ENCODE measurements around the gene VILL. TPM values are rescaled to one million over a fixed set of nuclear protein-coding genes. Genes with fewer than 3 reads are reported as not detected.

Gene VILL
- total and polyA plus RNA-seq, 12 donors, result 1.7 to 18.0 (median 7.3) TPM

DNA sequence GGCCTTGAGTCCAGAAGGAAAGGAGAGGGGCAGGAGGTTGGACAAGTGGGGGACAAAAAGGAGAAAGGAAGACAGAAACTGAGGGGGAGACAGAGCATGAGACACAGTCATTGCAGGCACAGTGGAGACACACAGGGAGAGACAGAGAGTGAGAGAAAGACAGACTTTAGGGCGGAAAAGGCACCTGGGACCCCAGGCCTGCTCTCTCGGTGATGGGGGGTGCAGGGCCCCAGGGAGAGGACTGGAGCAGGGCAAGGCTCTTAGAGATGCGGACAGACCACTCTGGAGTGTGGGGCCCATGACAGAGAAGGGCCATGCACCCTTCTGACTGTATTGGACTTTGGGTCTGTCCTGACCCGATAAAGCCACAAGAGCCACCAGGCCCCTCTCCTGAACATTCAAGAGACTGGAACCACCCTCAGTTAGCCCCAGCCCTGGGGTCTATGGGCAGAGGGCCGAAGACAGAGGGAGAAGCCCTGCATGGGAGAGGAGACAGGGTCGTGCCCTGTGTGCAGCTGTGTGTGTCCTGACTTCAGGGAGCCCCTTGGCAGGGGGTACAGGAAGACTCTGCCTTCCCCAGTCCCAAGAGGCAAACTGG lies 26.4 kb downstream of the VILL start:
- WGBS, 4 donors, result 76 to 97% (median 84%) methylated on average over 3 to 6 of the region's 6 CpGs
- Histone ChIP-seq H3K27ac (no peak overlapping the region), H3K4me1 (replicated peaks in 1 of 2) (no peaks in the 10 kb centered on the region), H3K9me3 (replicated peaks in 1 of 3) (no peaks in the 10 kb centered on the region), H3K36me3 (replicated peaks in 1 of 2) (peaks cover 0 to 39% of the 10 kb centered on the region in 2 donors), H3K4me3 (no peak overlapping the region), H3K27me3 (no peaks in the 10 kb centered on the region)
- no peak for TF ChIP-seq POLR2A (IDR thresholded peaks at IDR 0.05)
- TF ChIP-seq, protein P1, sequence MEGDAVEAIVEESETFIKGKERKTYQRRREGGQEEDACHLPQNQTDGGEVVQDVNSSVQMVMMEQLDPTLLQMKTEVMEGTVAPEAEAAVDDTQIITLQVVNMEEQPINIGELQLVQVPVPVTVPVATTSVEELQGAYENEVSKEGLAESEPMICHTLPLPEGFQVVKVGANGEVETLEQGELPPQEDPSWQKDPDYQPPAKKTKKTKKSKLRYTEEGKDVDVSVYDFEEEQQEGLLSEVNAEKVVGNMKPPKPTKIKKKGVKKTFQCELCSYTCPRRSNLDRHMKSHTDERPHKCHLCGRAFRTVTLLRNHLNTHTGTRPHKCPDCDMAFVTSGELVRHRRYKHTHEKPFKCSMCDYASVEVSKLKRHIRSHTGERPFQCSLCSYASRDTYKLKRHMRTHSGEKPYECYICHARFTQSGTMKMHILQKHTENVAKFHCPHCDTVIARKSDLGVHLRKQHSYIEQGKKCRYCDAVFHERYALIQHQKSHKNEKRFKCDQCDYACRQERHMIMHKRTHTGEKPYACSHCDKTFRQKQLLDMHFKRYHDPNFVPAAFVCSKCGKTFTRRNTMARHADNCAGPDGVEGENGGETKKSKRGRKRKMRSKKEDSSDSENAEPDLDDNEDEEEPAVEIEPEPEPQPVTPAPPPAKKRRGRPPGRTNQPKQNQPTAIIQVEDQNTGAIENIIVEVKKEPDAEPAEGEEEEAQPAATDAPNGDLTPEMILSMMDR (IDR thresholded peaks at IDR 0.05), result no peak
- no peak for DNase-seq
- intact Hi-C loops (cut with DNase I), result no loop called here

DNA sequence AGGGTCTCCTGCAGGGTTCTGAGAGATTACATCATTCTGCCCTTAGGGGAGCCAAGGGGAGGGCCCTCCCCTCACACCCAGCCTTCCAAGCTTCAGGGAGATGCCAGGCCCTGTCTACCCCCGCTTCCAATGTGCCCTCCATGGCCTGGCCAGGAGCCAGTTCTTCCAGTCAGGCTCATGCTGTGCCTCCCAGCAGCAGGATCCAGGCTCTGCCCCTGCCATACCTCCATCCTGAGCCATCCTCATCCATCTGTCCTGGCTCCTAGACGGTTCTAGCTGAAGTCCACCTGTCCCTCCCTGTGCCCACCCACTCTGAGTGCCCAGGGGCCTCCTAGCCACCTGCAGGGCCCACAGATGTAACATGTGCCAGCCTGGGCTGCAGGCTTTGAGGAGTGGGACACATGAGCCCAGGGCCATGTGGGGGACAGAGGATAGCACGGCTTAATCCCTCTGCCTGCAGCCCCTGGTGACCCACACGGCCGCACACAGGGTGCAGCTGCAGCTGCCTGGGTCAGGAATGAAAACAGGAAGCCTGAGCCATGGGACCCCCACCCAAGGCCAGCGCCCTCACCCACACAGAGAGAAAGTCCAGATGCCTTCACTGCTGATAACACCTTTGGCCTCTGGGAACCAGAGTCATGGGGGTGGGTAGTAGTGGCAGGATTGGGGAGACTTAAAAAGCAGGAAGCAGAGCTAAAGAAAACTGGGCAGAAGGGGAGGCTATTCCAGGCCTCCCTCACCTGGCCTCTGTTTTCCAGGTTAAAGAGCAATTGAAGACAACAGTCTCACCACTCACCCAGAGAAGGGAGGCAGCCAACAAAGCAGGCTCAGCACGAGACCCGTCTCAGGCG lies 27.1 kb downstream of the VILL start:
- TF ChIP-seq POLR2A (IDR thresholded peaks at IDR 0.05), result no peak
- TF ChIP-seq, protein P1 (IDR thresholded peaks at IDR 0.05), result no peak
- intact Hi-C loops (cut with DNase I), result no loop called here
- no peak for DNase-seq
- Histone ChIP-seq H3K4me3 (no peak overlapping the region), H3K9me3 (replicated peaks in 1 of 3) (no peaks in the 10 kb centered on the region), H3K4me1 (replicated peaks in 1 of 2) (peaks cover 0 to under 1% of the 10 kb centered on the region in 2 donors), H3K27ac (no peak overlapping the region), H3K36me3 (replicated peaks in 1 of 2) (peaks cover 0 to 39% of the 10 kb centered on the region in 2 donors), H3K27me3 (no peaks in the 10 kb centered on the region)
- 89 to 95% (median 90%) methylated on average over 8 to 9 of the region's 9 CpGs for WGBS, 4 donors

DNA sequence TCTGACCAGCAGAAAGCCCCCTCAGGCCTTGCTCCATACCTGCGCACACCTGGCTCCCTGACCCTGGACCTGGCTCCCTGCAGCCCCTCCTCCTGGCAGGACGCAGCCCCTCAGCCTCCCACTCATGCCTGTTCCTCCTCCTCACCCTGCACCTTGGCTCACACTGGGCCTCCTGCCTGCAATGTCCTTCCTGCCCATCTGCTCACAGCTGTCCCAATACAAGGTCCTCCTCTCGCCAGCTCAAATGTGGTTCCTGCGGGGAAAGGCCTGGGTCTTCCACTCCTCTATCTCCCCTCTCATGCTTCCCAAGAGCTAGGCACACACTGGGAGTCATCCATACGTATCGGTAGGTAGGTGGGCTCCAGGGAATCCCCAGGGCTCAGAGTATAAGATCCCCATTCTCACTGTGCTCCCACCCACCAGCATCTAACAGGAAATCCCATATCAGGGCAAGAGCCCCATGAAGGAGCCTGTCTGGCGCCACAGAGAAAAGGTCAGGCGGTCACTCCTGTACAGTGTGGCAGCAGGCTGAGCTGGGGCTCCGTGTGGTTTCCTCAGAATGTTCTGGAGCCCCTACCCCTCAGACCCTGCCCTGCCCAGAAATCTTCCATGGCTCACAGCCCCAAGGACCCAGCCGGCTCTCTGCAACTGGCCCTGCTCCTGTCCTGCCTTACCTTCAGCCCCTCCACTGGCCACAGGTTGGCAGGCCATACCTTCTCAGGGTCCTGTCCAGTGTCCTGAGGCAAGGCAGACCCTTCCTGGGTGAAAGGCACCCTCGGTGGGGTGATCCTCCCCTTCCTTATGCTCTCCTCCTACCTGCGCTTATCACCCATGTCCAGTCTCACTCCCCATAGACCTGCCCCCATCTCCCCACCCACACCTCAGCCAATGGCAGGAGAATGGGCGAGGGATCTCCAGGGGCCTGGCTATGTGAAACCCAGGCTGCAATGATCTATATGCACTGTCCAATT lies 28.0 kb downstream of the VILL start:
- 91 to 94% (median 93%) methylated on average over 8 to 13 of the region's 13 CpGs for WGBS, 4 donors
- no peak for TF ChIP-seq POLR2A (IDR thresholded peaks at IDR 0.05)
- TF ChIP-seq, protein P1 (IDR thresholded peaks at IDR 0.05), result no peak
- H3K4me1 ChIP-seq (replicated peaks in 1 of 2), result peaks cover 0 to 10% of the 10 kb centered on the region in 2 donors
- H3K9me3 ChIP-seq (replicated peaks in 1 of 3), result no peaks in the 10 kb centered on the region
- DNase-seq, result peak in 1 of 7 donors; percentile 17
- H3K27me3 ChIP-seq, result no peaks in the 10 kb centered on the region
- intact Hi-C loops (cut with DNase I), result no loop called here
- peaks cover 0 to 39% of the 10 kb centered on the region in 2 donors for H3K36me3 ChIP-seq (replicated peaks in 1 of 2)
- no peak overlapping the region for H3K4me3 ChIP-seq
- no peak overlapping the region for H3K27ac ChIP-seq

Data from adrenal gland (tissue), 12 donors.